Measurements from ENCODE around the gene GCNT1.

The GCNT1 gene

GRCh38 chr9:76415154-76415553, 43.8 kb upstream of the GCNT1 start:
- Histone ChIP-seq H3K4me3 (ENCODE audit: low read length) (no peak overlapping the region), H4K20me1 (ENCODE audit: insufficient read depth, low read length) (no peaks in the 10 kb centered on the region), H2AFZ (ENCODE audit: low read depth, low read length) (no peak overlapping the region), H3K27me3 (ENCODE audit: low read depth, low read length) (no peaks in the 10 kb centered on the region), H3K9me3 (ENCODE audit: insufficient read depth, low read length) (no peaks in the 10 kb centered on the region), H3K79me2 (ENCODE audit: low read length) (no peaks in the 10 kb centered on the region), H3K4me2 (ENCODE audit: low read length) (no peak overlapping the region), H3K27ac (ENCODE audit: low read length) (no peak overlapping the region), H3K36me3 (replicated peaks; ENCODE audit: low read depth, low read length) (no peaks in the 10 kb centered on the region), H3K9ac (ENCODE audit: low read length) (no peak overlapping the region), H3K4me1 (ENCODE audit: low read length) (peaks cover 8% of the 10 kb centered on the region)
- TF ChIP-seq CTCF (IDR thresholded peaks at IDR 0.05; ENCODE audit: low read depth, low read length): no peak

GRCh38 chr9:76415731-76416130, 43.3 kb upstream of the GCNT1 start:
- H3K4me1 ChIP-seq (ENCODE audit: low read length): peaks cover 8% of the 10 kb centered on the region
- no peaks in the 10 kb centered on the region for H3K36me3 ChIP-seq (replicated peaks; ENCODE audit: low read depth, low read length)
- H4K20me1 ChIP-seq (ENCODE audit: insufficient read depth, low read length): no peaks in the 10 kb centered on the region
- H2AFZ ChIP-seq (ENCODE audit: low read depth, low read length): no peak overlapping the region
- H3K9ac ChIP-seq (ENCODE audit: low read length): no peak overlapping the region
- TF ChIP-seq EZH2phosphoT487 (IDR thresholded peaks at IDR 0.05; ENCODE audit: low read depth): no peak
- TF ChIP-seq CTCF (IDR thresholded peaks at IDR 0.05; ENCODE audit: low read depth, low read length): no peak
- no peaks in the 10 kb centered on the region for H3K27me3 ChIP-seq (ENCODE audit: low read depth, low read length)
- H3K4me2 ChIP-seq (ENCODE audit: low read length): no peak overlapping the region
- H3K27ac ChIP-seq (ENCODE audit: low read length): no peak overlapping the region
- H3K79me2 ChIP-seq (ENCODE audit: low read length): no peaks in the 10 kb centered on the region
- no peak overlapping the region for H3K4me3 ChIP-seq (ENCODE audit: low read length)
- no peaks in the 10 kb centered on the region for H3K9me3 ChIP-seq (ENCODE audit: insufficient read depth, low read length)

- no peak overlapping the region for H3K9ac ChIP-seq (ENCODE audit: low read length)
Observed at GRCh38 chr9:76417394-76417793, 41.6 kb upstream of the GCNT1 start.

GRCh38 chr9:76419782-76420380, 39.1 kb upstream of the GCNT1 start:
- Histone ChIP-seq H3K4me2 (ENCODE audit: low read length) (0 out of 2 replicates have a peak overlapping the region, but pooled peaks have one; percentile 32), H4K20me1 (ENCODE audit: insufficient read depth, low read length) (no peaks in the 10 kb centered on the region), H3K36me3 (replicated peaks; ENCODE audit: low read depth, low read length) (no peaks in the 10 kb centered on the region), H3K4me3 (ENCODE audit: low read length) (no peak overlapping the region), H3K79me2 (ENCODE audit: low read length) (no peaks in the 10 kb centered on the region), H3K9ac (ENCODE audit: low read length) (no peak overlapping the region), H2AFZ (ENCODE audit: low read depth, low read length) (peak overlapping the region; percentile 23; the same call in 1 of the 2 replicates), H3K4me1 (ENCODE audit: low read length) (peaks cover 2% of the 10 kb centered on the region; the same call in 1 of the 2 replicates), H3K27ac (ENCODE audit: low read length) (no peak overlapping the region), H3K27me3 (ENCODE audit: low read depth, low read length) (no peaks in the 10 kb centered on the region), H3K9me3 (ENCODE audit: insufficient read depth, low read length) (no peaks in the 10 kb centered on the region)
- TF ChIP-seq EZH2phosphoT487 (IDR thresholded peaks at IDR 0.05; ENCODE audit: low read depth) (no peak), CTCF (IDR thresholded peaks at IDR 0.05; ENCODE audit: low read depth, low read length) (peak; percentile 74)

More at GRCh38 chr9:76417394-76417793, 41.6 kb upstream of the GCNT1 start:
- H4K20me1 ChIP-seq (ENCODE audit: insufficient read depth, low read length): no peaks in the 10 kb centered on the region
- no peaks in the 10 kb centered on the region for H3K27me3 ChIP-seq (ENCODE audit: low read depth, low read length)
- TF ChIP-seq EZH2phosphoT487 (IDR thresholded peaks at IDR 0.05; ENCODE audit: low read depth) (no peak), CTCF (IDR thresholded peaks at IDR 0.05; ENCODE audit: low read depth, low read length) (no peak)
- no peak overlapping the region for H3K27ac ChIP-seq (ENCODE audit: low read length)
- H3K4me3 ChIP-seq (ENCODE audit: low read length): no peak overlapping the region
- H3K79me2 ChIP-seq (ENCODE audit: low read length): no peaks in the 10 kb centered on the region
- no peaks in the 10 kb centered on the region for H3K36me3 ChIP-seq (replicated peaks; ENCODE audit: low read depth, low read length)
- peaks cover 8% of the 10 kb centered on the region for H3K4me1 ChIP-seq (ENCODE audit: low read length)
- no peaks in the 10 kb centered on the region for H3K9me3 ChIP-seq (ENCODE audit: insufficient read depth, low read length)
- H3K4me2 ChIP-seq (ENCODE audit: low read length): no peak overlapping the region
- H2AFZ ChIP-seq (ENCODE audit: low read depth, low read length): no peak overlapping the region

Measured in OCI-LY3 (cell line).